CD4-positive, alpha-beta T cell (primary cell): Measurements from ENCODE around the gene ACTRT2. TPM values are rescaled to one million over a fixed set of nuclear protein-coding genes. Genes with fewer than 3 reads are reported as not detected.

Experiments used
- ATAC-seq: fragments of 200-7000 bp; cut with Tn5 transposase; one replicate; pipeline ENCODE4 v1.10.0; 2022; ENCODE audit warnings: mild to moderate bottlenecking; ENCODE audit not compliant: poor library complexity
- CTCF ChIA-PET: fragments of 350-600 bp; sonication (Branson Sonifier 250); formaldehyde crosslinking; loops from one replicate; lab custom pipeline; 2021; ENCODE audit warnings: antibody characterized with exemption, inconsistent platforms; lab: Charles Lee
- POLR2A ChIA-PET: fragments of 350-600 bp; sonication (Branson Sonifier 250); formaldehyde crosslinking; loops from one replicate; lab custom pipeline; 2021; ENCODE audit warnings: antibody characterized with exemption, inconsistent platforms; lab: Charles Lee
- DNase-seq, 14 experiments: peaks; one replicate each; pipeline ENCODE4 v3.0.0-alpha.2; 2013 to 2020; ENCODE audit warnings: mixed read lengths in 2 of 14
- H3K27ac ChIP-seq, 2 donors: one replicate each; pipeline versions ENCODE4 v1.5.1 to v1.7.0; 2013; ENCODE audit warnings: low read length in 2 of 2, low read depth in 1 of 2, mild to moderate bottlenecking in 1 of 2
- H3K27me3 ChIP-seq, 2 experiments: 1 replicate in 1 of 2; 2 replicates in 1 of 2; pipeline versions ENCODE4 v1.6.1 to v1.7.0; 2013; ENCODE audit warnings: low read length in 2 of 2, control low read depth in 1 of 2, mild to moderate bottlenecking in 1 of 2, moderate library complexity in 1 of 2; ENCODE audit not compliant: insufficient read depth in 2 of 2, control insufficient read depth in 1 of 2
- H3K36me3 ChIP-seq: one replicate; pipeline ENCODE4 v1.6.1; 2013; ENCODE audit warnings: low read length, control low read depth; ENCODE audit not compliant: insufficient read depth
- H3K4me1 ChIP-seq: one replicate; pipeline ENCODE4 v1.6.1; 2013; ENCODE audit warnings: low read length, control low read depth; ENCODE audit not compliant: insufficient read depth
- H3K4me3 ChIP-seq: one replicate; pipeline ENCODE4 v1.5.1; 2013; ENCODE audit warnings: mild to moderate bottlenecking, low read length, moderate library complexity
- H3K9me3 ChIP-seq, 2 experiments: 1 replicate in 1 of 2; 2 replicates in 1 of 2; pipeline versions ENCODE4 v1.6.1 to v1.7.0; 2013; ENCODE audit warnings: low read length in 2 of 2, mild to moderate bottlenecking in 2 of 2, control low read depth in 1 of 2, moderate library complexity in 1 of 2; ENCODE audit not compliant: control insufficient read depth in 1 of 2, insufficient read depth in 1 of 2
- H3K27ac Mint-ChIP-seq: one replicate; pipeline ENCODE4 v1.8.0; 2020; ENCODE audit warnings: mixed read lengths
- H3K27me3 Mint-ChIP-seq: one replicate; pipeline ENCODE4 v1.8.0; 2021; ENCODE audit warnings: mixed read lengths
- H3K36me3 Mint-ChIP-seq: one replicate; pipeline ENCODE4 v1.8.0; 2021; ENCODE audit warnings: low read depth, mixed read lengths
- H3K4me1 Mint-ChIP-seq: one replicate; pipeline ENCODE4 v1.8.0; 2021; ENCODE audit warnings: low read depth, mixed read lengths
- H3K4me3 Mint-ChIP-seq: one replicate; pipeline ENCODE4 v1.8.0; 2020; ENCODE audit warnings: mild to moderate bottlenecking, mixed read lengths
- H3K9me3 Mint-ChIP-seq: one replicate; pipeline ENCODE4 v1.8.0; 2020; ENCODE audit warnings: mixed read lengths
- CTCF ChIP-seq: fragments of 200-600 bp; IDR thresholded peaks from one replicate; pipeline ENCODE4 v1.8.0; 2022; ENCODE audit warnings: antibody characterized with exemption, mild to moderate bottlenecking
- intact Hi-C, 2 experiments: fragments of 100-400 bp; cut with DNase I in 1 of 2; cut with micrococcal nuclease in 1 of 2; formaldehyde crosslinking; loops; one replicate each; pipeline versions ENCODE4 v1.15.1 to v1.9.0; 2023 to 2025; cut with DNase I, micrococcal nuclease
- total RNA-seq, 174 experiments: library from RNA in 2 of 174; stranded (reverse) in 2 of 174; gene quantifications; one replicate each; pipeline ENCODE4 v1.2.3 and lab custom pipeline; 2021 to 2026

The ACTRT2 gene
- total RNA-seq, 2 experiments from 2014 or later: not detected

DNA sequence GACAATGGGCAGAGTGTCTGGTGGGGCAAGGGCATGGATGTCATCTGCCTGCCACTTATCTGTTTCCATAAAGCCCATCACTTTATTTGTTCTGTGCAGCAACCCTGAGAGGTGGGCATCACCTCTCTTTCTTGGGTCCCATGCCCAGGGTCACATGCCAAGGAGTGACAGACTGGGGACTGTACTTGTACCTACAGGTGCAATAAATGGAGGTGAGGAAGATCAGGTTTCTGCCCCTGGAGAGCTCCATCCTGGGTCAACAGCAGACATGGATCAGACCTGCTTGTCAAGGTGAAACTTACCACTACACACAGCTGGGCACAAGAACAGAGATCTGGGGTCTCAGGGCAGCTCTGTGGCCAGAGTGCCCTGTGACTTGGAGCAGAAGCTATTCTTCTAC is 29.3 kb downstream of the ACTRT2 start:
- Mint-ChIP-seq H3K4me1 (no peaks in the 10 kb centered on the region), H3K27me3 (peaks cover 20% of the 10 kb centered on the region), H3K27ac (no peak overlapping the region), H3K9me3 (no peaks in the 10 kb centered on the region), H3K4me3 (no peak overlapping the region), H3K36me3 (no peaks in the 10 kb centered on the region)
- H3K27ac ChIP-seq: no peak overlapping the region
- DNase-seq (no peak), ATAC-seq (no peak)
- intact Hi-C loops: no loop called here
- no peaks in the 10 kb centered on the region for H3K36me3 ChIP-seq
- H3K4me1 ChIP-seq: no peaks in the 10 kb centered on the region
- ChIA-PET POLR2A (no interaction called here), CTCF (no interaction called here)
- TF ChIP-seq CTCF: no peak
- H3K4me3 ChIP-seq: no peak overlapping the region
- H3K27me3 ChIP-seq: peaks cover 0 to 4% of the 10 kb centered on the region in 2 experiments
- peaks cover 0 to 12% of the 10 kb centered on the region in 2 experiments for H3K9me3 ChIP-seq

- Histone ChIP-seq H3K36me3 (no peaks in the 10 kb centered on the region), H3K27me3 (peaks cover 0 to 4% of the 10 kb centered on the region in 2 experiments), H3K4me1 (no peaks in the 10 kb centered on the region), H3K4me3 (no peak overlapping the region), H3K27ac (no peak overlapping the region), H3K9me3 (peaks cover 0 to 12% of the 10 kb centered on the region in 2 experiments)
- no peaks in the 10 kb centered on the region for H3K9me3 Mint-ChIP-seq
- CTCF ChIA-PET: no interaction called here
- ATAC-seq (no peak), DNase-seq (no peak)
- H3K4me3 Mint-ChIP-seq: no peak overlapping the region
- no peaks in the 10 kb centered on the region for H3K4me1 Mint-ChIP-seq
- no peak for TF ChIP-seq CTCF
- H3K36me3 Mint-ChIP-seq: no peaks in the 10 kb centered on the region
- no peak overlapping the region for H3K27ac Mint-ChIP-seq
- H3K27me3 Mint-ChIP-seq: peaks cover 15% of the 10 kb centered on the region
- intact Hi-C loops: no loop called here
- POLR2A ChIA-PET: no interaction called here
Measured at GRCh38 chr1:3051270-3052268, 30.3 kb downstream of the ACTRT2 start.

DNA sequence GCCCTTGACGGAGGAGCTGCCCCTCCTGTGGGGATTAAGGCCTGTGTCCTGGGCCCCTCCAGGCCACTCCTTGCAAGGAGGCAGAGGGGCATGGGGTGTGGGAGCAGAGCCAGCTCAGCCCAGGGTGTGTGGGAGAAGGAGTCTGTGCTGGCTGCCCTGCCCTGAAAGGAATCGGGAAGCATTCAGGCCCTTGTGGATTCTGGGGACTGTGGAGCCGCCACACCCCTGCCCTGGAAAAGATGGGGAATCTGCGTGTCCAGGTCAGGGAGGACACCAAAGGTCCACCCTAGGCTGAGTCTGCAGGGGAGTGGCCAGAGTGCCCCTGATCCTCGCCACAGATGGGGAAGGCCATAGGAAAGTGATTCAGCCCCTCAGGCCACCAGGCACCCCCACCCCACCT is 31.2 kb downstream of the ACTRT2 start:
- no peaks in the 10 kb centered on the region for H3K9me3 Mint-ChIP-seq
- no peak overlapping the region for H3K4me3 ChIP-seq

More for the DNA sequence above, 31.2 kb downstream of the ACTRT2 start:
- Histone ChIP-seq H3K27ac (no peak overlapping the region), H3K4me1 (no peaks in the 10 kb centered on the region), H3K9me3 (peaks cover 0 to 12% of the 10 kb centered on the region in 2 experiments), H3K36me3 (no peaks in the 10 kb centered on the region), H3K27me3 (peaks cover 0 to 4% of the 10 kb centered on the region in 2 experiments)
- H3K4me3 Mint-ChIP-seq: no peak overlapping the region
- POLR2A ChIA-PET: no interaction called here
- CTCF ChIA-PET: no interaction called here
- H3K36me3 Mint-ChIP-seq: no peaks in the 10 kb centered on the region
- no peak overlapping the region for H3K27ac Mint-ChIP-seq
- DNase-seq: peak in 1 of 14 experiments; percentile 23
- intact Hi-C loops: no loop called here
- TF ChIP-seq CTCF: no peak
- peaks cover 10% of the 10 kb centered on the region for H3K27me3 Mint-ChIP-seq
- ATAC-seq: no peak
- no peaks in the 10 kb centered on the region for H3K4me1 Mint-ChIP-seq
